Measurements from ENCODE around the gene OPN1SW. TPM values are rescaled to one million over a fixed set of nuclear protein-coding genes. Genes with fewer than 3 reads are reported as not detected.

Gene OPN1SW
- polyA plus RNA-seq, 1 donor = 2.0 TPM

- DNase-seq (ENCODE audit: low read depth) = no peak
These were observed 42.3 kb downstream of the OPN1SW start for GRCh38 chr7:128733278-128733645.

GRCh38 chr7:128732521-128733277, 42.9 kb downstream of the OPN1SW start:
- DNase-seq (ENCODE audit: low read depth) = no peak

GRCh38 chr7:128731184-128731583, 44.4 kb downstream of the OPN1SW start:
- no peak for DNase-seq (ENCODE audit: low read depth)

GRCh38 chr7:128729494-128729893, 46.1 kb downstream of the OPN1SW start:
- DNase-seq (ENCODE audit: low read depth) = no peak

GRCh38 chr7:128728598-128728997, 47.0 kb downstream of the OPN1SW start:
- no peak for DNase-seq (ENCODE audit: low read depth)

- DNase-seq (ENCODE audit: low read depth) = no peak
These were observed 48.4 kb downstream of the OPN1SW start for GRCh38 chr7:128727239-128727638.

GRCh38 chr7:128726737-128727072, 48.9 kb downstream of the OPN1SW start:
- DNase-seq (ENCODE audit: low read depth) = no peak

GRCh38 chr7:128726059-128726736, 49.4 kb downstream of the OPN1SW start:
- DNase-seq (ENCODE audit: low read depth) = no peak

GRCh38 chr7:128725531-128725930, 50.1 kb downstream of the OPN1SW start:
- no peak for DNase-seq (ENCODE audit: low read depth)

GRCh38 chr7:128724743-128725142, 50.9 kb downstream of the OPN1SW start:
- no peak for DNase-seq (ENCODE audit: low read depth)

Other genes starting within 250 kb of the OPN1SW start
- gene GARIN1A, start 103.5 kb downstream of the OPN1SW start, polyA plus RNA-seq (ENCODE audit: insufficient read length) = 2.6 TPM
- 233 TPM for gene CALU, start 36.4 kb downstream of the OPN1SW start, polyA plus RNA-seq (ENCODE audit: insufficient read length)
- 22.9 TPM for gene CCDC136, start 16.2 kb upstream of the OPN1SW start, polyA plus RNA-seq (ENCODE audit: insufficient read length)
- gene FLNC, start 54.6 kb upstream of the OPN1SW start, polyA plus RNA-seq (ENCODE audit: insufficient read length) = 642 TPM
- 132 TPM for gene ATP6V1F, start 87.1 kb upstream of the OPN1SW start, polyA plus RNA-seq (ENCODE audit: insufficient read length)
- gene KCP, start 134.9 kb upstream of the OPN1SW start, polyA plus RNA-seq (ENCODE audit: insufficient read length) = 1.9 TPM
- 3.2 TPM for gene IRF5, start 162.1 kb upstream of the OPN1SW start, polyA plus RNA-seq (ENCODE audit: insufficient read length)

Data from forelimb muscle (tissue), 1 donor.